GM23338 (cell line): ENCODE measurements around the gene P2RX7. TPM values are rescaled to one million over a fixed set of nuclear protein-coding genes. Genes with fewer than 3 reads are reported as not detected.

Experiments used
- ATAC-seq: fragments of 200-7000 bp; cut with Tn5 transposase; 3 replicates; pipeline ENCODE4 v1.9.1; 2020
- DNase-seq: peaks from one replicate; pipeline ENCODE4 v3.0.0-alpha.2; 2015; ENCODE audit warnings: low spot score
- H2AFZ ChIP-seq: fragments of 200-600 bp; sonication (generic); 2 replicates; pipeline ENCODE4 v1.8.0; 2016; ENCODE audit warnings: antibody characterized with exemption, mild to moderate bottlenecking, moderate library complexity
- H3F3A ChIP-seq: fragments of 200-600 bp; sonication (generic); replicated peaks from 2 replicates; pipeline ENCODE4 v1.8.0; 2017; ENCODE audit warnings: antibody characterized with exemption, mixed run types, low read depth
- H3K27ac ChIP-seq: fragments of 200-600 bp; sonication (generic); 2 replicates; pipeline ENCODE4 v1.6.1; 2016; ENCODE audit warnings: low read depth
- H3K27me3 ChIP-seq: fragments of 200-600 bp; sonication (generic); 2 replicates; pipeline ENCODE4 v1.8.0; 2016; ENCODE audit warnings: mild to moderate bottlenecking, mixed run types, moderate library complexity; ENCODE audit not compliant: insufficient read depth
- H3K36me3 ChIP-seq: fragments of 200-600 bp; sonication (generic); 2 replicates; pipeline ENCODE4 v1.8.0; 2016; ENCODE audit warnings: mild to moderate bottlenecking; ENCODE audit not compliant: insufficient read depth
- H3K4me1 ChIP-seq: fragments of 200-600 bp; sonication (generic); 2 replicates; pipeline ENCODE4 v1.8.0; 2016; ENCODE audit warnings: mild to moderate bottlenecking, moderate library complexity; ENCODE audit not compliant: insufficient read depth
- H3K4me2 ChIP-seq: fragments of 200-600 bp; sonication (generic); 2 replicates; pipeline ENCODE4 v1.7.1; 2017; ENCODE audit warnings: mixed run types
- H3K4me3 ChIP-seq: fragments of 200-600 bp; sonication (generic); 2 replicates; pipeline ENCODE4 v1.6.1; 2016; ENCODE audit warnings: mixed run types
- H3K79me2 ChIP-seq: fragments of 200-600 bp; sonication (generic); replicated peaks from 2 replicates; pipeline ENCODE4 v1.8.0; 2017; ENCODE audit warnings: mild to moderate bottlenecking; ENCODE audit not compliant: insufficient read depth
- H3K9me2 ChIP-seq: fragments of 200-600 bp; sonication (generic); 2 replicates; pipeline ENCODE4 v1.8.0; 2017; ENCODE audit not compliant: insufficient read depth
- H4K20me1 ChIP-seq: fragments of 200-600 bp; sonication (generic); replicated peaks from 2 replicates; pipeline ENCODE4 v1.8.0; 2017; ENCODE audit warnings: mild to moderate bottlenecking; ENCODE audit not compliant: insufficient read depth
- H3K27ac Mint-ChIP-seq: 2 replicates; pipeline ENCODE4 v1.8.0; 2020; ENCODE audit warnings: inconsistent platforms, mild to moderate bottlenecking, moderate library complexity, mixed read lengths
- H3K27me3 Mint-ChIP-seq: 3 replicates; pipeline ENCODE4 v1.8.0; 2022; ENCODE audit warnings: low read depth, mild to moderate bottlenecking, moderate library complexity, mixed read lengths, inconsistent platforms; ENCODE audit not compliant: insufficient read depth, poor library complexity
- H3K36me3 Mint-ChIP-seq: 3 replicates; pipeline ENCODE4 v1.8.0; 2021; ENCODE audit warnings: low read depth, mild to moderate bottlenecking, inconsistent platforms, moderate library complexity, mixed read lengths
- H3K4me1 Mint-ChIP-seq: 3 replicates; pipeline ENCODE4 v1.8.0; 2020; ENCODE audit warnings: mild to moderate bottlenecking, inconsistent platforms, mixed read lengths
- H3K4me3 Mint-ChIP-seq: 3 replicates; pipeline ENCODE4 v1.8.0; 2021; ENCODE audit warnings: moderate library complexity, mild to moderate bottlenecking, inconsistent platforms, mixed read lengths
- H3K9me3 Mint-ChIP-seq: 3 replicates; pipeline ENCODE4 v1.8.0; 2020; ENCODE audit warnings: moderate library complexity, mild to moderate bottlenecking, inconsistent platforms, mixed read lengths
- EZH2phosphoT487 ChIP-seq: fragments of 200-600 bp; sonication (generic); IDR thresholded peaks from one replicate; pipeline ENCODE4 v1.8.1; 2018; ENCODE audit warnings: antibody characterized with exemption; ENCODE audit not compliant: unreplicated experiment
- JUNB ChIP-seq: IDR thresholded peaks from one replicate; pipeline ENCODE4 v1.6.1; 2016; ENCODE audit warnings: antibody characterized with exemption; ENCODE audit not compliant: unreplicated experiment
- NANOG ChIP-seq: IDR thresholded peaks from 2 replicates; pipeline ENCODE4 v1.6.1; 2016; ENCODE audit warnings: antibody characterized with exemption, borderline replicate concordance
- ZNF331 ChIP-seq: fragments of 250-450 bp; sonication (Bioruptor Pico); IDR thresholded peaks from 2 replicates; pipeline ENCODE4 v1.5.0; 2020; ENCODE audit warnings: low read depth, mild to moderate bottlenecking, moderate library complexity
- polyA plus RNA-seq: library from polyadenylated mRNA; unstranded; fragments of >200 nt; fragmentation: Nextera tagmentation; extraction: Ambion mirVana; gene quantifications from 2 replicates; pipeline ENCODE4 v1.2.1, GENCODE V29; 2016
- total RNA-seq: library from RNA; depleted of rRNA; stranded (reverse); fragments of >200 nt; shearing (Covaris generic); gene quantifications from 2 replicates; pipeline ENCODE4 v1.2.3, GENCODE V29; 2014
- TF ChIP-seq, protein P1 (sequence below), 2 experiments: fragments of 200-600 bp in 1 of 2; sonication (generic) in 1 of 2; conservative IDR thresholded peaks; 2 replicates each; pipeline versions ENCODE4 v1.5.1 to v1.6.1; 2016 to 2017; ENCODE audit warnings: antibody characterized with exemption in 2 of 2, low read depth in 2 of 2, mild to moderate bottlenecking in 2 of 2, moderate library complexity in 1 of 2
- TF ChIP-seq, protein P2 (sequence below): IDR thresholded peaks from 2 replicates; pipeline ENCODE4 v1.6.1; 2016; ENCODE audit warnings: antibody characterized with exemption
- TF ChIP-seq, protein P3 (sequence below): fragments of 250-450 bp; sonication (Bioruptor Pico); IDR thresholded peaks from 2 replicates; pipeline ENCODE4 v1.5.0; 2020; ENCODE audit warnings: mild to moderate bottlenecking, moderate library complexity
- TF ChIP-seq, protein P4 (sequence below): IDR thresholded peaks from one replicate; pipeline ENCODE4 v1.6.1; 2018; ENCODE audit warnings: antibody characterized with exemption; ENCODE audit not compliant: unreplicated experiment

Gene P2RX7
- total and polyA plus RNA-seq, 2 experiments from 2014 or later, result 0.24 to 0.48 TPM

- Histone ChIP-seq H3K36me3 (no peaks in the 10 kb centered on the region), H3K4me2 (no peak overlapping the region), H2AFZ (no peak overlapping the region), H3F3A (no peaks in the 10 kb centered on the region), H3K27ac (no peak overlapping the region), H3K27me3 (peaks cover 7% of the 10 kb centered on the region; the same call in 1 of the 2 replicates), H3K9me2 (no peaks in the 10 kb centered on the region), H3K4me3 (no peak overlapping the region), H3K4me1 (no peaks in the 10 kb centered on the region), H4K20me1 (no peaks in the 10 kb centered on the region), H3K79me2 (no peaks in the 10 kb centered on the region)
- peaks cover 6% of the 10 kb centered on the region; the same call in 2 of the 3 replicates for H3K9me3 Mint-ChIP-seq
- H3K27ac Mint-ChIP-seq, result no peak overlapping the region
- TF ChIP-seq ZNF331, result no peak
- TF ChIP-seq JUNB, result no peak
- no peak for TF ChIP-seq NANOG
- TF ChIP-seq, protein P1, sequence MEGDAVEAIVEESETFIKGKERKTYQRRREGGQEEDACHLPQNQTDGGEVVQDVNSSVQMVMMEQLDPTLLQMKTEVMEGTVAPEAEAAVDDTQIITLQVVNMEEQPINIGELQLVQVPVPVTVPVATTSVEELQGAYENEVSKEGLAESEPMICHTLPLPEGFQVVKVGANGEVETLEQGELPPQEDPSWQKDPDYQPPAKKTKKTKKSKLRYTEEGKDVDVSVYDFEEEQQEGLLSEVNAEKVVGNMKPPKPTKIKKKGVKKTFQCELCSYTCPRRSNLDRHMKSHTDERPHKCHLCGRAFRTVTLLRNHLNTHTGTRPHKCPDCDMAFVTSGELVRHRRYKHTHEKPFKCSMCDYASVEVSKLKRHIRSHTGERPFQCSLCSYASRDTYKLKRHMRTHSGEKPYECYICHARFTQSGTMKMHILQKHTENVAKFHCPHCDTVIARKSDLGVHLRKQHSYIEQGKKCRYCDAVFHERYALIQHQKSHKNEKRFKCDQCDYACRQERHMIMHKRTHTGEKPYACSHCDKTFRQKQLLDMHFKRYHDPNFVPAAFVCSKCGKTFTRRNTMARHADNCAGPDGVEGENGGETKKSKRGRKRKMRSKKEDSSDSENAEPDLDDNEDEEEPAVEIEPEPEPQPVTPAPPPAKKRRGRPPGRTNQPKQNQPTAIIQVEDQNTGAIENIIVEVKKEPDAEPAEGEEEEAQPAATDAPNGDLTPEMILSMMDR (conservative IDR thresholded peaks at IDR 0.05; ENCODE audit: low read depth in 2 of 2), result no peak
- TF ChIP-seq EZH2phosphoT487, result no peak
- TF ChIP-seq, protein P2, sequence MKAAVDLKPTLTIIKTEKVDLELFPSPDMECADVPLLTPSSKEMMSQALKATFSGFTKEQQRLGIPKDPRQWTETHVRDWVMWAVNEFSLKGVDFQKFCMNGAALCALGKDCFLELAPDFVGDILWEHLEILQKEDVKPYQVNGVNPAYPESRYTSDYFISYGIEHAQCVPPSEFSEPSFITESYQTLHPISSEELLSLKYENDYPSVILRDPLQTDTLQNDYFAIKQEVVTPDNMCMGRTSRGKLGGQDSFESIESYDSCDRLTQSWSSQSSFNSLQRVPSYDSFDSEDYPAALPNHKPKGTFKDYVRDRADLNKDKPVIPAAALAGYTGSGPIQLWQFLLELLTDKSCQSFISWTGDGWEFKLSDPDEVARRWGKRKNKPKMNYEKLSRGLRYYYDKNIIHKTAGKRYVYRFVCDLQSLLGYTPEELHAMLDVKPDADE, result no peak
- TF ChIP-seq, protein P3, sequence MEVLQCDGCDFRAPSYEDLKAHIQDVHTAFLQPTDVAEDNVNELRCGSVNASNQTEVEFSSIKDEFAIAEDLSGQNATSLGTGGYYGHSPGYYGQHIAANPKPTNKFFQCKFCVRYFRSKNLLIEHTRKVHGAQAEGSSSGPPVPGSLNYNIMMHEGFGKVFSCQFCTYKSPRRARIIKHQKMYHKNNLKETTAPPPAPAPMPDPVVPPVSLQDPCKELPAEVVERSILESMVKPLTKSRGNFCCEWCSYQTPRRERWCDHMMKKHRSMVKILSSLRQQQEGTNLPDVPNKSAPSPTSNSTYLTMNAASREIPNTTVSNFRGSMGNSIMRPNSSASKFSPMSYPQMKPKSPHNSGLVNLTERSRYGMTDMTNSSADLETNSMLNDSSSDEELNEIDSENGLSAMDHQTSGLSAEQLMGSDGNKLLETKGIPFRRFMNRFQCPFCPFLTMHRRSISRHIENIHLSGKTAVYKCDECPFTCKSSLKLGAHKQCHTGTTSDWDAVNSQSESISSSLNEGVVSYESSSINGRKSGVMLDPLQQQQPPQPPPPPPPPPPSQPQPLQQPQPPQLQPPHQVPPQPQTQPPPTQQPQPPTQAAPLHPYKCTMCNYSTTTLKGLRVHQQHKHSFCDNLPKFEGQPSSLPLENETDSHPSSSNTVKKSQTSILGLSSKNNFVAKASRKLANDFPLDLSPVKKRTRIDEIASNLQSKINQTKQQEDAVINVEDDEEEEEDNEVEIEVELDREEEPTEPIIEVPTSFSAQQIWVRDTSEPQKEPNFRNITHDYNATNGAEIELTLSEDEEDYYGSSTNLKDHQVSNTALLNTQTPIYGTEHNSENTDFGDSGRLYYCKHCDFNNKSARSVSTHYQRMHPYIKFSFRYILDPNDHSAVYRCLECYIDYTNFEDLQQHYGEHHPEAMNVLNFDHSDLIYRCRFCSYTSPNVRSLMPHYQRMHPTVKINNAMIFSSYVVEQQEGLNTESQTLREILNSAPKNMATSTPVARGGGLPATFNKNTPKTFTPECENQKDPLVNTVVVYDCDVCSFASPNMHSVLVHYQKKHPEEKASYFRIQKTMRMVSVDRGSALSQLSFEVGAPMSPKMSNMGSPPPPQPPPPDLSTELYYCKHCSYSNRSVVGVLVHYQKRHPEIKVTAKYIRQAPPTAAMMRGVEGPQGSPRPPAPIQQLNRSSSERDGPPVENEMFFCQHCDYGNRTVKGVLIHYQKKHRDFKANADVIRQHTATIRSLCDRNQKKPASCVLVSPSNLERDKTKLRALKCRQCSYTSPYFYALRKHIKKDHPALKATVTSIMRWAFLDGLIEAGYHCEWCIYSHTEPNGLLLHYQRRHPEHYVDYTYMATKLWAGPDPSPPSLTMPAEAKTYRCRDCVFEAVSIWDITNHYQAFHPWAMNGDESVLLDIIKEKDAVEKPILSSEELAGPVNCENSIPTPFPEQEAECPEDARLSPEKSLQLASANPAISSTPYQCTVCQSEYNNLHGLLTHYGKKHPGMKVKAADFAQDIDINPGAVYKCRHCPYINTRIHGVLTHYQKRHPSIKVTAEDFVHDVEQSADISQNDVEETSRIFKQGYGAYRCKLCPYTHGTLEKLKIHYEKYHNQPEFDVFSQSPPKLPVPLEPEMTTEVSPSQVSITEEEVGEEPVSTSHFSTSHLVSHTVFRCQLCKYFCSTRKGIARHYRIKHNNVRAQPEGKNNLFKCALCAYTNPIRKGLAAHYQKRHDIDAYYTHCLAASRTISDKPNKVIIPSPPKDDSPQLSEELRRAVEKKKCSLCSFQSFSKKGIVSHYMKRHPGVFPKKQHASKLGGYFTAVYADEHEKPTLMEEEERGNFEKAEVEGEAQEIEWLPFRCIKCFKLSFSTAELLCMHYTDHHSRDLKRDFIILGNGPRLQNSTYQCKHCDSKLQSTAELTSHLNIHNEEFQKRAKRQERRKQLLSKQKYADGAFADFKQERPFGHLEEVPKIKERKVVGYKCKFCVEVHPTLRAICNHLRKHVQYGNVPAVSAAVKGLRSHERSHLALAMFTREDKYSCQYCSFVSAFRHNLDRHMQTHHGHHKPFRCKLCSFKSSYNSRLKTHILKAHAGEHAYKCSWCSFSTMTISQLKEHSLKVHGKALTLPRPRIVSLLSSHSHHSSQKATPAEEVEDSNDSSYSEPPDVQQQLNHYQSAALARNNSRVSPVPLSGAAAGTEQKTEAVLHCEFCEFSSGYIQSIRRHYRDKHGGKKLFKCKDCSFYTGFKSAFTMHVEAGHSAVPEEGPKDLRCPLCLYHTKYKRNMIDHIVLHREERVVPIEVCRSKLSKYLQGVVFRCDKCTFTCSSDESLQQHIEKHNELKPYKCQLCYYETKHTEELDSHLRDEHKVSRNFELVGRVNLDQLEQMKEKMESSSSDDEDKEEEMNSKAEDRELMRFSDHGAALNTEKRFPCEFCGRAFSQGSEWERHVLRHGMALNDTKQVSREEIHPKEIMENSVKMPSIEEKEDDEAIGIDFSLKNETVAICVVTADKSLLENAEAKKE (CRISPR knock-in tag), result no peak
- TF ChIP-seq, protein P4, sequence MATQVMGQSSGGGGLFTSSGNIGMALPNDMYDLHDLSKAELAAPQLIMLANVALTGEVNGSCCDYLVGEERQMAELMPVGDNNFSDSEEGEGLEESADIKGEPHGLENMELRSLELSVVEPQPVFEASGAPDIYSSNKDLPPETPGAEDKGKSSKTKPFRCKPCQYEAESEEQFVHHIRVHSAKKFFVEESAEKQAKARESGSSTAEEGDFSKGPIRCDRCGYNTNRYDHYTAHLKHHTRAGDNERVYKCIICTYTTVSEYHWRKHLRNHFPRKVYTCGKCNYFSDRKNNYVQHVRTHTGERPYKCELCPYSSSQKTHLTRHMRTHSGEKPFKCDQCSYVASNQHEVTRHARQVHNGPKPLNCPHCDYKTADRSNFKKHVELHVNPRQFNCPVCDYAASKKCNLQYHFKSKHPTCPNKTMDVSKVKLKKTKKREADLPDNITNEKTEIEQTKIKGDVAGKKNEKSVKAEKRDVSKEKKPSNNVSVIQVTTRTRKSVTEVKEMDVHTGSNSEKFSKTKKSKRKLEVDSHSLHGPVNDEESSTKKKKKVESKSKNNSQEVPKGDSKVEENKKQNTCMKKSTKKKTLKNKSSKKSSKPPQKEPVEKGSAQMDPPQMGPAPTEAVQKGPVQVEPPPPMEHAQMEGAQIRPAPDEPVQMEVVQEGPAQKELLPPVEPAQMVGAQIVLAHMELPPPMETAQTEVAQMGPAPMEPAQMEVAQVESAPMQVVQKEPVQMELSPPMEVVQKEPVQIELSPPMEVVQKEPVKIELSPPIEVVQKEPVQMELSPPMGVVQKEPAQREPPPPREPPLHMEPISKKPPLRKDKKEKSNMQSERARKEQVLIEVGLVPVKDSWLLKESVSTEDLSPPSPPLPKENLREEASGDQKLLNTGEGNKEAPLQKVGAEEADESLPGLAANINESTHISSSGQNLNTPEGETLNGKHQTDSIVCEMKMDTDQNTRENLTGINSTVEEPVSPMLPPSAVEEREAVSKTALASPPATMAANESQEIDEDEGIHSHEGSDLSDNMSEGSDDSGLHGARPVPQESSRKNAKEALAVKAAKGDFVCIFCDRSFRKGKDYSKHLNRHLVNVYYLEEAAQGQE, result no peak
- DNase-seq, result no peak
- ATAC-seq, result no peak
- peaks cover 10% of the 10 kb centered on the region for H3K4me1 Mint-ChIP-seq
- no peak overlapping the region for H3K4me3 Mint-ChIP-seq
- peaks cover 4% of the 10 kb centered on the region for H3K27me3 Mint-ChIP-seq
- no peaks in the 10 kb centered on the region for H3K36me3 Mint-ChIP-seq
These were observed 42.8 kb upstream of the P2RX7 start for GRCh38 chr12:121089813-121090430.
